C4-2B (cell line): ENCODE results near the gene HBP1.

ENCODE experiments used
- CTCF ChIP-seq: fragments of 450-650 bp; conservative IDR thresholded peaks from 2 replicates; pipeline ENCODE4 v1.5.1; 2017; ENCODE audit warnings: mild to moderate bottlenecking
- ZFX ChIP-seq: fragments of 450-650 bp; IDR thresholded peaks from 2 replicates; pipeline ENCODE4 v1.6.1; 2017

GRCh38 chr7:107212725-107213124, 43.9 kb downstream of the HBP1 start:
- TF ChIP-seq CTCF: no peak
- TF ChIP-seq ZFX: no peak
